Pons (tissue), 1 donor: ENCODE data around the gene FCAMR.

Experiments used
- DNase-seq: peaks from one replicate; pipeline ENCODE4 v3.0.0-alpha.2; 2016; ENCODE audit warnings: low spot score

Gene FCAMR, protein sequence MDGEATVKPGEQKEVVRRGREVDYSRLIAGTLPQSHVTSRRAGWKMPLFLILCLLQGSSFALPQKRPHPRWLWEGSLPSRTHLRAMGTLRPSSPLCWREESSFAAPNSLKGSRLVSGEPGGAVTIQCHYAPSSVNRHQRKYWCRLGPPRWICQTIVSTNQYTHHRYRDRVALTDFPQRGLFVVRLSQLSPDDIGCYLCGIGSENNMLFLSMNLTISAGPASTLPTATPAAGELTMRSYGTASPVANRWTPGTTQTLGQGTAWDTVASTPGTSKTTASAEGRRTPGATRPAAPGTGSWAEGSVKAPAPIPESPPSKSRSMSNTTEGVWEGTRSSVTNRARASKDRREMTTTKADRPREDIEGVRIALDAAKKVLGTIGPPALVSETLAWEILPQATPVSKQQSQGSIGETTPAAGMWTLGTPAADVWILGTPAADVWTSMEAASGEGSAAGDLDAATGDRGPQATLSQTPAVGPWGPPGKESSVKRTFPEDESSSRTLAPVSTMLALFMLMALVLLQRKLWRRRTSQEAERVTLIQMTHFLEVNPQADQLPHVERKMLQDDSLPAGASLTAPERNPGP

DNA sequence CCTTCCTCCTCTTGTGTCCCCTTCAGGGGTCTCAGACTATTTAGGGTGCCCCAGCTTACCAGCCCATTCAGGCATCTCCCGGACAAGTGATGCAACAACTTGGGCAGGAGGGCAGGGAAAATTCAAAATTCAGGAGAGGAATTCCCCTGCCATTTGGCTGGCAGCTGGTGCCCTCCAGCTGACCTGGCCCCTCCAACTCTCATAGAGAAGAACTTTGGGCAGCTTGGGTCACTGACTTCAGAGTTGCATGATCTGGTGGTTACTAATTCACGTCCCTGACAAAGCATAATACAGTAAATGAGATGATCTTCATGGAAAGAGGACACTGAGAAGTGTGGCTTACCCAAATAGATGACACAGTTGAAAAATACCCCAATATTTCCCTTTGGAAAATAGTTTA, at the start of gene FCAMR:
FCAMR (minus strand) TSS at position 15 of the 400 bp plus-strand sequence. CDS start 335 bp downstream, outside the sequence.
- no peak for DNase-seq

DNA sequence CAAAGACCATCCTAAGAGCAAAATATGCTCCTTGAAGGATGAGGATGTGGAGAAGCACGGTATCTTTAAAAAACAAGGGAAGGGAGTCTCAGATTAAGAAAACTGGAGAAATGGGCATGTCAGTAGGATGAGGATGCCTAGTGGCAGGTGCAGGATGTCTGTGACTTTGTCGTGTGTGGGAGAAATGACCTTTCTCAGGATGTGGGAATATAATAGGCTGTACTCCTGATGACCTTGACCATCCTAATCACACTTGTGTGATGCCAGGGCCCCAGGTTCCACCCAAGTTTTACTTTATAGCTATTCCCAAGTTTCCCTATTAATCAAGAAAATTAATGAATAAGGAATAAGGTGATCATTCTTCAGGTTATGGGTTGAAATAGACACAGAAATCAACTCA, 49.4 kb upstream of the FCAMR start:
- no peak for DNase-seq

DNA sequence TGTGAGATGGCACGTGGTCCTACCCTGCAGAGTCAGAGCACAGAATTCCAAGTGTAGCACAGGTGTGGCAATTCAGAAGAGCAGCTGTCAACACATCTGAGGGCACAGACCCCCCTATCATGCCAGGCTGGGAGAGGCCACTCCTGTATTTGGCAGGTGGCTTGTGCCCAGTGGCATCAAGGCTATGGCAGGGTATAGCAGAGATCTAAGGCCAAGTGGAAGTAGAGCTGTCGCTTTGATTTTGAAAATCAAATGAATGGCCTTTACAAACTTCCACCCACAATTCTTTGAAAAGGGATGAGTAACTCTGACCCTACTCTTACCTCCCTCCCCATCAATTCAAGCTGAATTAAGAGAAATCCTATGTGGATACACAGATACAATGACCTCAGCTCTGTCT, 48.9 kb upstream of the FCAMR start:
- no peak for DNase-seq

DNA sequence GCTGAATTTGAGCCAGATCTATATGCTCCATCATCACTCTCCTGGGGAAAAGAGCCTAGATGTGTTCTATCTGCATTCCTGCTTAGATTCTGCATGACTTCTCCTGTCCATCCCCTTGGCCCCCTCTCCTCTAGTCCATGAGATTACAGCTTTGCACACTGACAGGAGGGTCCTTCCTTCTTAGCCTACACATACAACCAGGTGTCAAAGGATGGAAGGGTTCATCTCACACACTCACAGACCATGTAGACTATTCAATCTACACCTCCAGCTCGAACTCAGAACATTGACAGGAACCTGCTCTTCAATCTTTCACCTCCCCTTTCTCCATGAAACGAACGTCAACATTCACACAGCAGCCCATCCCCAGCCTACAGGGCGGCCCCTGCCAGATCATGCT, 48.4 kb upstream of the FCAMR start:
- DNase-seq = no peak

DNA sequence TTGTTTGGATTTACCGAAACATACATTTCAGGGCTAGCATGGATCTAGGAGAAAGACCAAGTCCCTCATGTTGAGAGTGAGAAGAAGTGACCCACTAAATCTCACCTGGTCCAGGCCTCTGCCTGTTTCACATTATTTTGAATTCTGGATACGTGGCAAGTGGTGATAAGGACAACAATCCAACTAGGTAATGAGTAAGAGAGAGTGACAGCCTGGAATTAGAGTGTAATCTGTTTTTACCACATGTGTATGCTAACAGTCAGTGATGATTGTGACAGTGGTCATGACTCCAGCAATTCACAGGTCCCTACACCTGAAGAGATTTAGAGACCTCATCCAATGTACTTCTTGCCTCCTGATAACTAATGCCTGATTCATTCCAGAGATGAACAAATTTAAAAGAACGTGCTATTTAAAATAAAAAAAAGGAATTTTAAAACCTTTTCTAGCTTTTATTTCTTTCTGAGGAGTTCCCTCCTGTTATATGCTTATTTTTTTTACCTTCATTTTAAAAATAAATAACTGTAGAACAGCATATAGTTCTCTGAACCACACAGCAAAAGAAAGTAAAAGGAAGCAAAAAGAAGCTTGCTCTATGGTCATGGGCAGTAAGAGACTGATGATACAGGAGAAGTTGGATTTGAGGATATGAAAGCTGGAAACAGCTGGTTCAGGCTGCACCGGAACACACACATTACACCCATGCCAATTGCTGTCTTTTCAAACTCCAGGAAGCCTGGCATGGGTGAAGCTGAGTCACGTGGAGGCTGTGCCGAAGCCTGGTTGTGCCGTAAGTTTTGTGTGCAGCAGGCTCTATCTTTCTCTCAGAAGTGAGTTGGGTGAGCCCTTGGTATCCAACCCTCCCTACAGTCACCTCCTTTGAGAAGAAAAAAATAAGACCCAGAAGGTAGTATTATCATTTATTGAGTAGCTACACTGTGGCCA, 47.6 kb upstream of the FCAMR start:
- peak; percentile 45 for DNase-seq

DNA sequence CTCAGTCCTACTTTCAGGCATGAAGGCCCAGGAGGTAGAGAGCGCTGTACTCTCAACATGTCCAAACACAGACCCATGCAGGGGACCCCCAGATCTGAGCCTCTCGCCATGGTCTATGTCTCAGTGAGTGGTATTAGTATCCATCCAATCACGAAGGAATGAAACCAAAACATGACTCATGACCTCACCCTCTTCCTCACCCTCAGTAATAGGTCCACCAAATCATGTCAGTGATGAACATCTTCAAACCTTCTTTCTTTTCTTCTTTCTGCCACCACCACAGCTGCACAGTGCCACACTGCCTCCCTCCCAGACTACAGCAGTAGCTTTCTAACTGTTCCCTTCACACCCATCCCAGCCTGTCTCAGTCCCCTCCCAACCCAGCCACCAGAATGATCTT, 45.5 kb upstream of the FCAMR start:
- no peak for DNase-seq

DNA sequence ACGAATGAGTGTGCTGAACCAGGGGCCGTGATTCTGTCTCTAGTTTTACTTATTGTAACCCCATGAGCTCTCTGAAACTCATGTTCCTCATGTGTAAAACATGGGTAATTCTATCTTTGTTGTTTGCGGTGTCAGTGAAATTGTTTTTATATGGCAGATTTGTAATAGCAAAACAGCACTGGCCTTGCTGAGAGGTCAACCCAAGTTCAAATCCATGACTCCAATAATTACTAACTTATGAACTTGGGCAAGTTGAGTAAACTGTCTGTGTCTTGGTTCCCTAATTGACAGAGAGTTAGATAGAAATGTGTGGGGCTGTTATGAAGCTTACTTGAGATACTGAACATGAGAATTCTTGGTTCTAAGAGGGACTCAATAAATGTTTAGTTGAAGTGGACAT, 44.5 kb upstream of the FCAMR start:
- no peak for DNase-seq

DNA sequence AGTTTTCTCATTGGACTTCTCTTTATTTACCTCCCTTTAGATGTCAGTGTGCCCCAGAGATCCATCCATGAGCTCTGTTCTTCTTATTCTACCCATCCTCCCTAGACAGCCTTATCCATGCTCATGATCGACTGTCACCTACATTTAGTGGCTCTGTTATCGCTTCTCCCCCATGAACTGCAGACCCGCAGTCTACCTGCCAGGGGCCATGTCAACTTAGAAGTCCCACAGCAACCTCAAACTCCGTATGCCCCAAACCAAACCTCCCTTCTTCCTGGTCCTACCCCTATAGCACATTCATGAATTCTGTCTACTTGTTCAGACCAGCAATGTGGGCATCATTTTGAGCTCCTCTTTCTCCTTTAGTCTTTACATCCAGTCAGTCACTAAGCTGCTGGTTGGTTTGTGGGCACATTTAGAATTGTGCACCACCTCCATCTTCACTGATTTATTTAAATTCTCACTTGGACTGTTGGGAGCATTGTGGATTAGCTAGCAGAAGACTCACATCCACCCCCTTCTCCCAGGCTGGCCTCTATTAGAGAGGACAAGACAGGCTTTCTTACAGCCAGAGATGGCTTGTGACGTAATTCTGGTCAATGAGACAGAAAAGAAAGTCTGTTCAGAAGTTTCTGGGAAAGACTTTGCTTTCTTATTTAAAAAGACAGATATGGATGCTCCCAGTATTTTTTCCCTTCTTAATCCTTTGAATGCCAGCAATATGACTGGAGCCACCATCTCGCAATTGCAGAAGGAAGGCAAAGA, 43.2 kb upstream of the FCAMR start:
- DNase-seq = no peak

DNA sequence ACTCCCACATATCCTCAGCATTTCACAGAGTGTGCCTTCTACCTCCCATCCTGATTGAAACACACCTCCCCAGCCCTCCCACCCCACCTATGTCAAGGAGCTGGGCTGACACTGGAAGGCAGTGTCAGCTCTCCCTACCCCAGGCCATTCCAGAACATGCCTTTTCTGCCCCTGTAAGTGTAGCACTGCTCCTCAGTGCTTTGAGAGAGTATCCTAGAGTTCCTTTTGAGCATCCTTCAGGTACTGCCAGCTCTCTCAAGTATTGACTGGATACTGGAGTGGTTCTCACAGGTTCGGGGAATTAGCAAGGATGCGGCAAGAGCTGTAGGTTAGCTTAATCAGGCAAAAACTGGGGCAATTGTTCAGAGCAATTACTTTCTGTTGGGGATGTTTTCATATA, 40.5 kb upstream of the FCAMR start:
- no peak for DNase-seq

DNA sequence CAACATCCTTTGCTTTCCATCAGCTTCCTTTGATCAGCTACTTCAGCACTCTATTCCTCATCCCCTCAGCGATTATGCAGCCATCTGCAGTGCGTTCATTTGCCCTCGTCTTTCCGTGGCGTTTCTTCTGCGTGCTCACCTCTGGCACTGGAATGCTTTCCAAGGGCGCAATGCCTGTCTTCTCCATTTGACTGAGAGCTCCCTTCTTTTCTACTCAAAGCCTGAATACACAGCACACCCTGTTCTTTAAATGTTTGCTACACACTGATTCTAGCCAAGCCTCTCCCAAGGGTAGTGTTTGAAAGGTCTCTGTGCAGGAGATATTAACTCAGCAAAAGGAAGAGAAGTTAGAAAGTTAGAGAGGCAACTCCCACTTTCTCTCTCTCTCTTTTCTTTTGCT, 39.7 kb upstream of the FCAMR start:
- DNase-seq = no peak

DNA sequence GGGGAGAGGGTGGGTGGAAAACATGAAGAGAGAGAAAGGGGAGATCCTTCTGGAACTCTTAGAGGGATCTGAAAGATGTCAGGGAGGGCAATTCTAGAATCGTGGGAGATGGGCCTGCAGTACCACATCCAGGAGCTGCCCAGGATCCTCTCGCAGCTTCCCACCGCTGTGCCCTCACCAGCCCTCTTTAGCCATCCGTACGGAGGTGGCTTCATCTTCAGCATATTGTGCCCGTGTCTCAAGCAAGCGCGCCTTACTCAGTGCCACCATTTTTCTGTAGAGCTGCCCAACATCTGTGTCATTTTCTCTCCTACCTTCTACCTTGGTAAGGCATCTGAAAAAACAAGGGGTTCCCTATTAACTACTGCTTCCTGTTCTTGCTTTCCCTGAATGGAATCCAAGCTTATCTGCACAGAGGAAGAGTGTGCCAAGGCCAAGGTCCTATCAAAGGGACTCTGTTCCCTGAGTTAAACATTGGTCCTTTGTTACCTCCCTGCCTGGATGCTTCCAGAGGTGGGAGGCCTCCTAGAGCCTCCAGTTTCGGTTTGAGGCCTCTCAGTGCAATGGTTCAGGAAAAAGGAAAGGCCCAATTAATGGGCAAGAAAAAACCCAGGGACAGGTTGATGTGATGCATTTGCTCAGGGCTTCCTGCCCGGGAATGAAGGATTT, 39.1 kb upstream of the FCAMR start:
- DNase-seq = no peak

DNA sequence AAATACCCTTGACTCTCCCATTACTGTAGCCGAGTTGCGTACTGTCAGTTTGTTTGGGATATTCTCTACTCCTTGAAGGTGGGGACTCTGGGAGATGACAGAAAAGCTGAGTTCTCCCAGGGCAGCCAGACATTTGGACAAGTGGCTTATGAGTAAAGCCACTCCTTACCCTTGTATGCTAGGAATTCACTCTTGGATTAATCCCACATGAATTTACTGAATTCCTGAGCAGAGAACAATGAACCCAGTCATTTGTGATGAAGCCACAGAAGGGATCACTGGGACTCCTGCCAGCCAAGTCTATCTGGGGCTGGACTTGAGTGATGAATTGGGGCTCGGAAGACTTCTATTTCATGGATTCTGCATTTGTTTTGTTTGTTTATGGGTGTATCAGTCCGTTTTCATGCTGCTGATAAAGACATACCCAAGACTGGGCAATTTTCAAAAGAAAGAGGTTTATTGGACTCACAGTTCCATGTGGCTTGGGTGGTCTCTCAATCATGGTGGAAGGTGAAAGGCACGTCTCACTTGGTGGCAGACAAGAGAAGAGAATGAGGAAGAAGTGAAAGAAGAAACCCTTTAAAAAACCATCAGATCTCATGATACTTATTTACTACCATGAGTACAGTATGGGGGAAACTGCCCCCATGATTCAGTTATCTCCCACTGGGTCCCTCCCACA, 37.2 kb upstream of the FCAMR start:
- peak; percentile 55 for DNase-seq

DNA sequence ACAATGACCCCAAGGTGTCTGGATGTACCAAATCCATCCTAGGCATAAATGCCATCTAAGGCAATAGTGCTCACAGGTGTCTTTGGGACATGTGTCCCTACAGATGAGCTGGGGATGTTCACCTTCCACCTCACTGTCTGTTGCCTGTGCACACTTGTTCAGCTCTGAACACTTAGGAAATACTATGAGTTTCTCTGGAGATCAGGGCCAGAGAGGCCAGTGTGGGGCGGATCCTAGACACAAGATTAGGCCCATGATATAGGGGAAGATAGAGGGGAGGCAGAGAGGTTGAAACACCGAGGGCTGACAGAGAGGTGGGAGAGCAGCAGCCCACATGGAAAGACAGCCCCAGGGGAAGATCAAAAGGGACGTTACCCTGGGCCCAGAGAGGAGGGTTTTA, 36.7 kb upstream of the FCAMR start:
- no peak for DNase-seq

DNA sequence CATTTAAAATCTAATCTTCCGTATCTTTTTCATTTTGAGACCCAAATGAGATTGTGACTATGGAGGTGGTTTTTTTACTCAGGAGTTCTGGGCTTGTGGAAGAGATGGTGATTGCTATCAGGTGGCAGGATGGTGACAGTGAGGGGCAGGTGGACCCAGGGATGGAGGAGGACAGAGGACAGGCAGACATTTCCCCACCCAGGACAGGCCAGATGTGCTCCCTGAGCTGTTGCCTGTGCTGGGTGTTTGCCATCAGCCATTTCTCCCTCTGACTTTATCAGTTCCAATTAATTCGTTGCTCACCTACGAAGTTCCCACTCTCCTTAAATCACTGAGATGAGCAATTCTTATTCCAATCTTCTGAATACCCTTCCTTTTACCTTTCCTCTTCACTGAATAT, 35.8 kb upstream of the FCAMR start:
- DNase-seq = no peak

DNA sequence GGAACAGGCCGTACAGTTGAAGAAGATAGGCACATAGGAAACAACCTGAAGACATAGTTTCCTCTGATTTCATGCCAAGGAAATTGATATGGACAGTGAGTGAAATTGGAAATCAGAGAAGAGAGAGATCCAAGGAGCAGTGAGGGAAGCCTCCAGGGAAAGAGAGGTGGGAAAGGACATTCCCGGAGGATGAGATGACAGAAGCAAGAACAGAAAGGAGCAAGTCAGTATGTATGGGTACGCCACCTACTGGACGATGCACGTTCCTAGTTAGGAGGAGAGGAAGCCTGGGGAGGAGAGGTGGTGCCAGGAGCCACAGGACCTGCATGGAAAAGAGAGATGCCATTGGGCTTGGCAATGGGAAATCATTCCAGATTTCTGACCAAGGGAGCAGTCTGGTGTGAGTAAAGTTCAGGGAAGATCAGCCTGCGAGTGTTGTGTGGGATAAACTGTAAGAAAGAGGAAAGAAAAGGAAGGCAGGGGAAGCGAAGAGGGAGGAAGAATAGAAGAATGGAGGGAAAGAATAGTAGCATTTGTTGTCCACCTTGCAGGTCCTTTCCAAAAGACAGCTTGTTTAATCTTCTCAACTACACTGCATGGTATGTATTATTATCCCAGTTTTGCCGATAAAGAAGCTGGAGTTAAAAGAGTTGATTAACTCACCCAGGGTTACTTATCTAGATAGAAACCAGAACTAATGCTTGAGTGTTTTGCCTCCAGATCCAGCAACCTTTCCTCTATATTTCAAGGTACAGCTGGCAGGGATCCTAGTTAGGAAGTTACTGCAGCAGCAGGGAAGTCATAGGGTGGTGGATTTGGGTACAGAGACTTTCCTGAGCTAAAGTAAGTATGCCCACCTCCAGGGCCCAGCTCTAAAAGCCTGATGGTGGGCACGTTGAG, 34.9 kb upstream of the FCAMR start:
- DNase-seq = peak; percentile 60

DNA sequence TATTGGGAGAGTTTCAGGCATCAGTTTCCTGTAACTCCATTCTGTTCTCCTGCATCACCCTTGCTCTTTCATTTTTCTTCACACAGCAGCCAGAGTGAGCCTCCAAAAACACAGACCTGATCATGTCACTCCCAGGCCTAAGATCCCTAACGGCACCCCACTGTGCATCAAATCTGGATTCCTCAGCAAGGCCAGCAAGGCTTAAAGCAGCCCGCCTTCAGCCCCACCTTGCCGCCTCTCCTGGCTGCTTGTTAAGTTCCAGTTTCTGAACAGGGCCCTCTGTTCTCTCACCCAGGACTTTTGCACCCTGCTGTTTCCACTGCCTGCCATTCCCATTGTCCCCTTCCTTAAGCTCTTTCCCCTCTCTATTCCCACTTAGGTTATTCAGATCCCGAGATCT, 33.0 kb upstream of the FCAMR start:
- DNase-seq = no peak

DNA sequence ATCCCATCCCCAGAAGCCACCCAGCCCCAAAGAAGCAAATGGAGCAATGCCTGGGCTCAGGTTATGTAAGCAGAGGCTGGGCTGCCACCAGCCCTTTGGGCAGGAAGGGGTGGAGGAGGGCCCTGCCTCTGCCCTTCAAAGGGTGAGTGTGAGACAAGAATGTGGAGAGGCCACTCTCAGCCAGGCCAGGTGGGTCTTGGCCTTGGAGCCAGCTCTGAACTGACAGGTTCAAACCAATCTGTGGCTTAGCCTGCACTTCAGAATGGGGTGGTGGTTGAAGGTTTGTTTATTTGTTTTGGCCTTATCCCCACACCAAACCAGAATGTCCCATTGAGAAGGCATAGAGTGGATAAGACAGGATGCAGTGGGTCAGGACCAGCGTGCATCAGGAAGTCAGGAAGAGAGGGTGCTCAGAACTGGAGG, 32.5 kb upstream of the FCAMR start:
- no peak for DNase-seq

DNA sequence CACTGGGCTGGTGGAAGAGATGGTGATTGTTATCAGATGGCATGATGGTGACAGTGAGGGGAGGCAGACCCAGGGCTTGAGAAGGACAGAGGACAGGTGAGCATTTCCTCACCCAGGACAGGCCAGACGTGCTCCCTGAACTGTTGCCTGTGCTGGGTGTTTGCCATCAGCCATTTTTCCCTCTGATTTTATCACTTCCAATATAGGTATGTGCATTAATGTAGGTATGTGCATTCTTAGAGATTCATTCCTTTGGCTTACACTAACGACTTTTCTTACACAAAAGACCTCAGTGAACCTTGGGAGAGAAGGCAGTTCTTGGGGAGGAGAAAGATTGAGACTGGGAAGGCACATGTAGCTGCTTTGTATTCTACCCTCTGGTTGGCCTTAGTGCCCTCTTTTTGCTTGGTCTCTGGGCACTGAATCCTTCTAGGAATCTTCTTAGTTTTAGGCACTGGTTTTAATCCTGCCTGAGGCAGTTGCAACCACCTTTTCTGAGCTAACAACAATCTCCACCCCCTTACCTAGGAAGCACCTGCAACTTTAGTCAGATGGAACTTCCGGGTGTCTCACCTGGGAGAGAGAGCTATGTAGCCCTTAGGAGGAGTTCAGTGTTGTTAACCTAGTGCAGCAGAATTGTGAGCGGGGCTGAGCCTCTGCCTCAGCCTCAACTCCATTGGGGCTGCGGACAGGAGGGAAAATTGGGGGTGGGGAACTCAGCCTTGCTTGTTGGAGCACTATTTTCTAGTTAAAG, 31.4 kb upstream of the FCAMR start:
- no peak for DNase-seq
